HG02571 (cell line): ENCODE results near the gene DNAJC5.

Source experiments
- ATAC-seq: cut with Tn5 transposase; IDR thresholded peaks from one replicate; pipeline ENCODE4 v1.9.1; 2021; ENCODE audit warnings: mild to moderate bottlenecking, moderate library complexity; ENCODE audit not compliant: unreplicated experiment

The DNAJC5 gene

DNA sequence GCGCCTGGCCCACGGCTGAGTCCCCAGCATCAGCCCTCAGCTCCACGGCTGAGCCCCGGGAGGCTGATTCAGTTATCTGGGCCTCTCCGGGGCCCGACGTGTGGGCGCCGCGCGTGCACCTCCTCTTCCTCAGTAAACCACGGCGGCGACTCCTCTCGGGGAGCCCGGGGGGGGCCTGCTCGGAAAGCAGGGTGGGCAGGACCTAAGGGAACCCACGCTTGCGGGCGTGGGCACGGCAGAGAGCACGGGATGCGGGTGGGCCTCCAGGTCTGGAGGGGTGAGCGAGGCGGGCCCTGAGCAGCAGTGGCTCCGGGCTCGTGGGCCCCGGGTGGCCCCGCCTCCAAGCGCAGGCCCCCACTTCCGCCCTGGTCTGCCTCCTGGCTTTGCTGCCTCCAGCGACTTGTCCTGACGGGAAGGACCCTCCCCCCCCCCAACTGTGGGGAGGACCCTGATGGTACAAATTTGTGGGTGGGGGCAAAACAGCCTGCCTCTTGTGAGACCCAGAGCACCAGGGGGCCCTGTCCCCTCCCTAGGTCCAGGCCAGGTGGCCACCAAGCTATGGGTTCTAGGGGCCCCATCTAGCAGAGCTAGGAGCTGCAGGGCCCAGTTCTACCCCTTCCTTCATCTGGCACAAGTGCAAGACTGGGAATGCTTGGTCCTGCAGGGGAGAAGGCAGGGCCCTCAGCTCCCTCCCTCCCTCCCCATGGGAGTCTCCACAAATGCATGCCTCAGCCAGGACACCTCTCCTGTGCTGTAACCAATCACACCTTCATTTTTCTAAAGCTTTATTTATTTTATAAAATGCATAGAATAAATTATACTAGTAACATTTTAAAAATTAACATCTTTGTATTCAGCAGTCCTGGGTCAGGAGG is 44.4 kb downstream of the DNAJC5 start:
- ATAC-seq = no peak

DNA sequence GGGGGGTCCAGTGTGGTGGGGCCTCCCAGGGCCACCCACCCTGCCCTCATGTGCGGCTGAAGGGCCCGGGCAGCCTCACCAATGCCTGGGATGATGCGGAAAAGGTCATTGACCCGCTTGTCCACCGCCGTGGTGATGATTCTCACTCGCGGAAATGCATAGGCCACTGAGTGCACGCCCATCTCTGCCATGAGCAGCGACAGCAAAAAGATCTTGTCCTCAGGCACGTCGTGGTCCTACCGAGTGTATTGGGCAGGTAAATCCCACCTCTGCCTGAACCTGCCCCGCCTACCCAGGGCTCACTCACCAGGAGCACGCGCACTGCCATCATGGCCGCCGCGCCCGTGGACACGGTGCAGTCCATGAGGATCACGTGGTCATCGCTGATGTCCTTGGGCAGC is 45.1 kb downstream of the DNAJC5 start:
- no peak for ATAC-seq

DNA sequence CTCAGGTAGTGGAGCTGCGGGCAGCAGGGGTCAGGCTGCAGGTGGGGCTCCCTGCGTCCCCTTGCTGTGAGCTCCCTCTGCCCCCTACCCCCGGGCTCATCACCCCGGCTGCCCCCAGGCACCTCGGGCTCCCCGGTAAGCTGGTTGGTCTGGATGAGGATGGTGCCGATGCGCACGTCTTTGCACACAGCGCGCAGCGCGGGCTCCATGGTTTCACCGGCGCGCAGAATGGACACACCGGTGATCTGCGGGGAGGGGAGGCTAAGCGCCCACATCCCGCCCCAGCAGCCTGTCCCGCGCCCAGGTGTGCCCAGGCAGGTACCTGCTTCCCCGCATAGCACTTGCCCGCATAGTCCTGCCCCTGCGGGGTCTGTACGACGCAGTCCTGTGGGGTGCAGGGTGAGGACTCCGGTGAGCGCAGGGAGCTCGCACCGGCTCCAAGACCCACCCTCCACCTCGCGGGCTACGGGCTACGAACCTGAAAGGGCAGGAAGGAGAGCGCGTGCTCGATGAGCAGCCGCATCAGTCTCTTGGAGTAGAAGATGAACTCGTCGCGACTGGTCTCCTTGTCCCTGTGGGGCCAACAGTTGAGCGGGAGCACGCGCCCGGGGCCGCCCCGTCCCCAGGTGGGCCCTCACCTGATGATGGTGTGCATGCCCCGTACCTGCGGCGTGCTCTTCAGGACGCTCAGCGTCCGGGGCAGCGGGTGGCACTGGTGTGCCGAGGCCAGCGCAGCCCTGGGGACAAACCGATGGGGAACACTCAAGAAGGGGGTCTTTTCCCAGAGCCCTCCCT is 45.7 kb downstream of the DNAJC5 start:
- no peak for ATAC-seq

DNA sequence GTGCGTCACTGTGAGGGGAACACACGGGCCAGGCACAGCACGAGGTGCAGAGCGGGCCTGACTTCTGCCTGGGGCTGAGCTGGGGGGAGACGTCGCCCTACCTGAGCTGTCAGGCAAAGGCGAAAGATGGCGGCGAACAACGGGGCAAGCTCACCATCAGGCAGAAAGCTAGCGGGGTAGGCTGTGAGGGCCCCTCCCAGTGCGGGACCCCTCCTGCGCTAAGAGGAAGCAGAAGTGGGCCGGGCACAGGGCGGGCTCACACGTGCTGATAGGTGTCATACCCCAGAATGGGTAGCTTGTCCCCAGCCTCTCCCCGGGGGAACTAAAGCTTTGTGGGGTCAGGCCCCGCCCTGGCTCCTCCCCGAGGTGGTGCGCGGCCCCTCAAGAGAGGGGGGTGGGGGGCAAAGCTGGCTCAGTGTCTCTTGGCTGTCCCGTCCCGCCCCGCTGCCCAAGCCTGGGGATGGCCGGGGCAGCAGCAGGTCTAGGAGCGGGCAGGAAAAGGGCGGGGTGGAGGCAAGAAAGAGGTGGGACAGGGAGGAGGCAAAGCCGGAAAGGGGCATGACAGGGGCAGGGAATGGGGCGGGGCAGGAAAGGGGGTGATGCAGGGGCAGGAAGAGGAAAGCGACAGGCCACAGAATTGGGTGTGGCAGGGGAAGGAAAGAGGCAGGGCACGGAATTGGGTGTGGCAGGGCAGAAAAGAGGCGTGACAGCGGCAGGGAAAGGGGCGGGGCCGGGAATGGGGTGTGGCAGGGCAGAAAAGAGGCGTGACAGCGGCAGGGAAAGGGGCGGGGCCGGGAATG is 46.6 kb downstream of the DNAJC5 start:
- no peak for ATAC-seq

DNA sequence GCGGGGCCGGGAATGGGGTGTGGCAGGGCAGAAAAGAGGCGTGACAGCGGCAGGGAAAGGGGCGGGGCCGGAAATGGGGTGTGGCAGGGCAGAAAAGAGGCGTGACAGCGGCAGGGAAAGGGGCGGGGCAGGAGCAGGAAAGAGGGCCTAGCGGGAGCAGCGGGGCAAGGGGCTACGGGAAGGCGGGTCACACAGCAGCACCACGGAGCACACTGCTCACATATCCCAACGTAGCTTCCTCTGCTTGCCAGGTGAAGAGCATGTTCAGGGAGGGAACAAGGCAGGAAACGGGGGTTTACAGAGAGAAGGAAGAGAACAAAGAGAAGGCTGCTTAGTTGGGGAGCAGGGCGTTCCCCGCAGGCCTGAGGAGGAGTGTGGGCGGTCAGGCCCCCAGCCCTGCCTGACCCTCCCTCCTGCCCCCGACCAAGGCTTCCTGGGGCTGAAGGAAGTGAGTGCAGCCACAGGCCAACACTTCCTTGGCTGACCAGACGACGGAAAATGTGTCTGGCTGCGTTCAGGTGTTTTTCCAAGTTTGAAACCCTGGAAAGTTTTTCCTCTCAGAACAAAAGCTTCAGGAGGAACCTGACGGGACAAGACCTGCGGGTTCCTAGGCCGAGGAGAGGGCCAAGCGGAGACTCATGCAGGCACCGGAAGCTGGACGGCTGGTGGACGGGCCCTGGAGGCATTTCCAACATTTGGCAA is 47.5 kb downstream of the DNAJC5 start:
- ATAC-seq = no peak

DNA sequence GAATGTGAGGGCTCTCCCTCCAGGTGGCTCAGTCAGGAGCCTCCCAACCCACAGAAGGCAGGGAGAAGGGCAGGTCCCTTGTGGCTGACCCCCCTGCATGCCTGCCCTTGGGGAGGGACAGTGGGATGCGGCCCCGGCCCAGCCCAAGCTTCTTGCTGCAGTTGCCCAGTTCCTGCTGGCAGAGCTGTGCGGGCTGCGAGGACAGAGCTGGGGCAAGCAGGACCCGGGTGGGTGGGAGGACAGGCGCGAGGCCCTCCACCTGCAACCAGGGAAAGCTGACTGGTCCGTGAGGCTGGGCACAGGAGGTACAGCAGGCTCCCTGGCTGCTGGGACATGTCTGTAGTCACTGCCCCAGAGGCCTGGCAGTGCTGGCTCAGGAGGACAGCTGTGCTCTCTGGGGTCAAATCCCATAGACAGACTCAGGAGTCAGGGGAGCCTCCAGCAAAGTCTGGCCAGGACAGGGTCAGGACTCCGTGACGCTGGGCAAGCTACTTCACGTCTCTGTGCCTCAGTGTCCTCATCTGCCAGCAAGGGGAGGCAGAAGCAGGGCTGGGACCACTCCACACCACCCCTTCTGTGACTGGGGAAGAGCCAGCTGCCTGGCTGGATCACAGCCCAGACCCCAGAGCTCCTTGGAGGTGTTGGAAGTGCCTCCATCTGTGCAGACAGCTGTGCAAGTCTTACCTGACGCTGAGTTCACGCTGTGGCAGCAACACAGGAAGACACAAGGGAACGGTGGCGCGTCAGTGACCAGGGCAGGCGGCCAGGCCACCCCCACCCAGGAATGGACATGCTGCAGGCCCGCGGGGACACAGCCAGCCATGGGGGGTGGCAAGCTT is 48.3 kb downstream of the DNAJC5 start:
- no peak for ATAC-seq

DNA sequence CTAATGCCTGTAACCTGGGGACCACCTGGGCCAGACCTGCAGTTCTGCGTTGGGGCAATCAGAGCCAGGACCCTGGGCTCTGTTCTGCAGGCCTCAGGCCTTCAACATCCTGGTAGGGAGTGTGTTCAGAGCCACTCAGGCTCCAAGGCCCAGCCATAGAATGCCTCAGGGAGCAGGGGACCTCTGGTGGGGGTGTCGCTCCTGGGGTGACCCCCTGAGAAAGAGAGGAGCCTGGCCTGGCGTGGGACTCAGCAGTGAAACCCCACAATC is 48.8 kb downstream of the DNAJC5 start:
- no peak for ATAC-seq

DNA sequence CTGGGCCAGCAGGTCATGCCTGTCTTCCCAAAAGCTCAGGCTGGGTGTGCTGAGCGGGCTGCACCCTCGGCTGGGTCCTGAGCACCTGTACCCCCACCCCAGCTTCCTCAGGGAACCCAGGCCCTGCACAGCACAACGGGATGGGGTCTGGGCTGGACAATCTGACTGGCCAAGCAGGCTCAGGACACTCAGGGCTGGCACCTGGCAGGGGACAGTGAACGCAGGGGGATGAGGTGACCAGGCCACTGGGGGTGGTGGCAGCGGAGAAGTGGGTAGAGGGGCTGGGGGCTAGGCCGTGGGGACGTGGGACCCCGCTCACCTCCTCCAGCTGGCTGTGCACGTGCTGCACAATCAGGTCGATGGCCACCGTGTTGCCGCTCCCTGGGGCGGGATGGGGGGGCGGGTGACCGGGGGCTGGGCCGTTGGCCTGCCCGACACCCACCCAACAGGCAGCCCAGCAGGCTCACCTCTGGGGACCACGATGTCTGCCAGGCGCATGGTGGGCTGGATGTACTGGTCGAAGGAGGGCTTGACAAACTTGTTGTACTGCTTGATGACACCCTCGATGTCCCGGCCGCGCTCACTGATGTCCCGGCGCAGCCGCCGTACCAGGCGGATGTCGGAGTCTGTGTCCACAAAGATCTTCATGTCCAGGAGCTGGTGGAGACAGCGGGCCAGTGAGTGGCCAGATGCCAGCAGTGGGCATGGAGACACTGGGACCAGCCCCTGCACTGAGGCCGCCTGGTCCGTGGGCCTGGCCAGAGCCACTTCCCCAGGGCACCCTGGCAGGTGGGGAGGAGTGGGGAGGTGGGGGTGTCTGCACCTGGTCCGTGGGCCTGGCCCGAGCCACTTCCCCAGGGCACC is 49.4 kb downstream of the DNAJC5 start:
- ATAC-seq = no peak

DNA sequence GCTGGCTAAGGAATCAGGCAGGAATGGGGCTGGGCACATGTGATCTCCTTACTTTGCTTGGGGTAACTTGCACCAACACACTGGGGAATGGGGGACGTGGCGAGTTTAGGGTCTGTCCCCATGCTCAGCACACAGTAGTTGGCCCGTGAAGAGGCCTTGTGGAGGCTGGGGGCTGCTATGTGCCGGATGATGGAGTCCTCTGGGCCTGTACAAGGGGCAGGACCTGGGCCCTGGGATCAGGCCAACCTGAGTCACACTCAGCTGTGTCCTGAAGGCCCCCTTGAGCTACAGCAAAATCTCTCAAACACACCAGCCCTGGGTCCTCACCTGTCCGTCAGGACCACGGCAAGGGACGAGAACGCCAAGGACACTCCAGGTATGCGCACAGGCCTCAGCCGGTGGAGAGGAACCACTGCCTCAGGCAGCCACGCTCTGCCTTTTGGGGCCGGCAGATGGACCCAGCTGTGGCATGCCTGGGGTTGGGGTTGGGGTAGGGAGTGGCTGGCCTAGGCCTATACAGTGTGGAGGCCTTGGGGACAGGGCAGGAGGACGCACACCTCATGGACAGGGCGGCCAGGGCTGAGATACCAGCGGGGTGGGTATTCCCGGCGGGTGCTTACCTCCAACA is 50.2 kb downstream of the DNAJC5 start:
- no peak for ATAC-seq

DNA sequence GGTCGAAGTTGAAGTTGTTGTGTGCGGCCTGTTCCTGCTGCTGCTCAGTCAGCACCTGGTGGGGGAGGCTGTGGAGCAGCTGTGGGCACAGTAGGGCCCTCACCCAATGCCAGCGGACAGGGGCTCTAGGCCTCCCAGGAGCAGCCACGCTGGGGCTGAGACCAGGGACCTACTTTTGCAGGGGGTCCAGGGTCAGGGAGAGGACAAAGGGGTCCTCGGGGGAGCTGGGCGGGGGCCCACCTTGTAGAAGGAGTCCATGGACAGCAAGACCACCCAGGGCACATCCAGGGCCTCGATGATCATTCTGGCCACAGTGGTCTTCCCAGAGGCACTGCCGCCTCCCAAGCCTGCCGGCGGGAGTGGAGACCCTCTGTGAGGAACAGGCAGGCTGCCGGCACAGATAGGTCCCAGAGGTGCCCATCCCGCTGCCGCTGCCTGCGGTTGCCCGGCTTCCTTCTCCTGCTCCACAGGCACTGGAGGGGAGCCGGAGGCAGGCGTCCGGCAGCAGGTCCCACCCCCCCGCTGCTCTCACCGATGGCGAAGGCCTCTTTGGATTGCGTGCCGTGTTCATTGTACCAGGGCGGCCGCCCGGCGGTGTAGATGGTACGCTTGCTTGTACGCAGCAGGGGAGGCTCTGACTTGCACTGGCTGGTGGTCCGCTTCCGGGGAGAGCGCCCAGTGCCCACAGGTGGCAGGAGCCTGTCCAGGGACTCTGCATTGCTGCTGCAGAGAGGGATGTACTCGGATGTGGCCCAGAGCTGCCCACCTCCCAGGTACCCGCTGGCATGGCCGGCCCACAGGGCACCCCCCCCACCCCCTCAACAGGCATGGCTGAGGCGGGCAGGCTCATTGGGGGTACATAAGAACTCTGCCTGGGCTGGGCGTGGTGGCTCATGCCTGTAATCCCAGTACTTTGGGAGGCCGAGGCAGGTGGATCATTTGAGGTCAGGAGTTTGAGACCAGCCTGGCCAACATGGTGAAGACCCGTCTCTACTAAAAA is 51.3 kb downstream of the DNAJC5 start:
- ATAC-seq = no peak

DNA sequence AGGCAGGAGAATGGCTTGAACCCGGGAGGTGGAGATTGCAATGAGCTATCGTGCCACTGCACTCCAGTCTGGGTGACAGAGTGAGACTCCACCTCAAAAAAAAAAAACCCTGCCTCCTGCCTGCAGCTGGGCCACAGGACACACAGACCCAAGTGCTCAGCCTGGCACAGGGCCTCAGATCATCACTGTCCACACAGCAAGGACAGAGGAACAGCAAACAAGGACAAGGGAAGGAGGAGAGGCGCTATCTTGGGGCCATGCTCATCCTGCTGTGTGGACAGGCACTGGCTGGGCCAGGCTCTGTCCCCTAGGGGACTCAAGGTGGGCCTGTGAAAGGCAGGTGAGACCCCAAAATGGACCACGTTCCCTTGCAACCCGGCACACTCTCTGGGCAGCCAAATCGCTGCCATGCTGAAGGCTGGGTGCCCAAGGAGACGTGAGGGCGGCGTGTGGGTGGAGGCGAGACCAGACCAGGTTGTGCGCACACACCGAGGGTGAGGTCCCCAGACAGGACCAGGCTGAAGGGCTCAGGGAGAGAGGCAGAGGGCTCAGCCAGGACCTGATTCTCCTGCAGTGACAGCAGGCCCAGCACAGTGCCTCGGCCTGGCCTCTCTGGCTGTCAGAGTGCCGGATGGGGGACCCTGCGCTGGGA is 52.2 kb downstream of the DNAJC5 start:
- ATAC-seq = no peak

DNA sequence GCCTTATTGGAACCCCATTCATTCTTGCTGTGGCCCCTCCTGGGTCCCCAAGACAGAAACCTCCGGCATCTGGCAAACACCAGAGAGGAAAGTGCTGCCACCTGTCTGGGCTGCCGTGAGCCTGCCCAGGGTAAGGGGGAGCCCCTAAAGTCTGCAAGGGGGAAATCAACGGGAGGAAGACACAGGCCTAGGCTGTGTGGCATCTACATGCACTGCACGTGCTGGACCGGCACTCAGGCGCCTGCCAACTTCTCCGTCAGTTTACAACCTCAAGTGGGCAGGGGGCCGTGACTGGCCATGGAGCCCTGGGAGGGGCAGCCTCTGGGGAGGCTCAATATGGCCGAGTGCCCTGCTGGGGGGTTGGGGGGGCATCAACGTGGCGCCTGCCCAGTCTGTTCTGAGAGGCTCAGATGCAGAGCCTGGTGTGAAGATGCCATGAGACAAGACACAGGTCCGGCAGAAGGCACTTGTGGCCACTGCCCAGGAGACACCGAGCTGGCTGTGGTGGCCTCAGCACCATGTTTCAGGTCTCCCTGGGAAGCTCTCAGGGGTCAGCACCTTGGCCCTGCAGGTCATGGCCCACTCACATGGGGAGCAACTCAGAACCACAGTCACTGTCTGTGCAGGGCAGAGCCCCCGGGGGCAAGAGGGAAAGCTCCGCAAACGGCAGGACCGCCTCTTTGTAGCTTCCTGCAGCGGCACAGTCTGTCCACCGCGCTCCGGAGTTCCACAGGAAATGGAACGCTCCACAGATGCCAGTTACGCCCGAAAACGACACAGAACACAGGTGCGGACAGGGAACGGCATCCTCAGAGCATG is 52.9 kb downstream of the DNAJC5 start:
- ATAC-seq = no peak

DNA sequence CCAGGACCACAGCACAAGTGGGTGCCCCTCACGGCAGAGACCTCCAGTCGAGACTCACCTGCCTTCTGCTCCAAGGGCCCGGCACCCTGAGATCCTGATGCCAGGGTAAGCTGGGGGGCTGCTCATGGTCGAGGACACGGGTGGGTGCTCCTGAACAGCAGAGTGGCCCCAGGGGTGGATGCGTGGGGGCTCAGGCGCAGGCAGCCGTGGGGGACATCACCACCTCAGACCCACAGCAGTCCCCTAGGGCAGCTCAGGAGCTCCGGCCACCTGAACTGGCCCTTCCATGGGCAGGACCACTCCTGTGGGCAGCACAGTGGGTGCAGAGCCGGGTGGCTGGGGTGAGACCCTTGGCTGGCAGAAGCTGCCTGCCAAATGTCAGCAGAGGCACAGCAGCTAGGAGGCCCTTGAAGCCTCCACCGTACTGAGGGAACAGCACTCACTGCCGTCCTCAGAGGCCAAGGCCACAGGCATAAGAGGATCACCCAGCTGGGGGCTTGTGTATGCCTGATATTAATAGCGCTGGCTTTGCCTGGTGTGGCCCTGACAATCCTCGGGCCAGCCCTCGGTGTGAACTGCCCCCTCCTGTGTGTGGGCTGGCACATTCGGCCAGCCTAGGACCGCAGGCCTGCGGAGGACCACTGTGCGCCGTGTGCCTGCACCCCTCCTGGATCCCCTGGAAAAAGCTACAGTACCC is 55.9 kb downstream of the DNAJC5 start:
- ATAC-seq = no peak

DNA sequence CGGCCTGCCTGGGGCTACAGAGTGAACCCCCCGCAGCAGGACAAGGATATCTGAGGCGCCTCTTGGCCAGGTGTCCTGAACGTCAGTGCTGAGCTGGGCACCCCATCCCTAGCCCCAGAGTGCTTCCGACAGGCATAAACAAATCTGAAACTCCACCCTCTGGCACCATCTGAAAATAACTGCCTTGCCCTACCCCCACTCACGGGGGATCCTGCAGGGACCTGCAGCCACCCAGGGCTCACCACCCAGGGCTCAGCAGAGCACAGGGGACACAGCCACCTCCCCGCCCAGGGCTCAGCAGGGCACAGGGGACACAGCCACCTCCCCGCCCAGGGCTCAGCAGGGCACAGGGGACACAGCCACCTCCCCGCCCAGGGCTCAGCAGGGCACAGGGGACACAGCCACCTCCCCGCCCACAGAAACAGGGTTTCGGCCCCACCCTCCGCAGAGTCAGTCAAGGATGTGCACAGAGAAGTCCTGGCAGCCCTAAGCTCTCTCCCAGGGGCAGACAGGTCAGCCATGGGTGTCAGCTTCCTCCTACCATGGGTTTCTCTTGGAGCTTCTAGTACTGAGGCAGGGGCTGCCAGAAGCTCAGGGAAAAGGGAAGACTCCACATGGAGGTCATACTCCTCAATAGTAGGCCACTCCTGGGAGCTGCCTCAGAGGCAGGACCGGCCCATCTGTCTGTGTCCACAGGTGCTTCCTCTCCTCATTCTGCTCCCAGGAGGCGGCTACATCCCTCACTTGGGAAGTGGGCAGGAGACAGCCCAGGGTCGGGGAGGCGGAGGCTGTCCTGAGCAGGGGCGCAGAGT is 56.7 kb downstream of the DNAJC5 start:
- ATAC-seq = no peak

DNA sequence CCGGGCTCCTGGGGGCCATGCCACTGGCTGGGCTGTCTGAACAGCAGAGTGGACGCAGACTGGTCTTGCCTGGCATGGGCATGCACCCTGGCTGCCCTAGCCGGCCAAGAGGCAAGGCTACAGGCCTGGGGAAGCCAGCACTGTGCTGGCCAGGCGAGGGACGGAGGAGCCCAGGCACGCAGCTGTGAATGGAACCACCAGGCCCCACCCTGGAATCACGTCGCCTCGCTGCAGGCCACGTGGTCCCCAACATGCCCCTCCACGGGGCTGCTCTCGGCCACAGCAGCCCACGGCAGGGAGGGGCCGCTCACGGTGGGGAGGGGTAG is 57.2 kb downstream of the DNAJC5 start:
- no peak for ATAC-seq
